HG03521 (cell line): Measurements from ENCODE around the gene TIAM2.

Experiments used
- ATAC-seq: cut with Tn5 transposase; IDR thresholded peaks from one replicate; pipeline ENCODE4 v1.9.1; 2021; ENCODE audit warnings: mild to moderate bottlenecking, moderate library complexity; ENCODE audit not compliant: unreplicated experiment

The TIAM2 gene

GRCh38 chr6:155122199-155122950 lies 127.3 kb downstream of the TIAM2 start:
- no peak for ATAC-seq

- no peak for ATAC-seq
Observed at GRCh38 chr6:155123520-155123919, 128.4 kb downstream of the TIAM2 start.

DNA sequence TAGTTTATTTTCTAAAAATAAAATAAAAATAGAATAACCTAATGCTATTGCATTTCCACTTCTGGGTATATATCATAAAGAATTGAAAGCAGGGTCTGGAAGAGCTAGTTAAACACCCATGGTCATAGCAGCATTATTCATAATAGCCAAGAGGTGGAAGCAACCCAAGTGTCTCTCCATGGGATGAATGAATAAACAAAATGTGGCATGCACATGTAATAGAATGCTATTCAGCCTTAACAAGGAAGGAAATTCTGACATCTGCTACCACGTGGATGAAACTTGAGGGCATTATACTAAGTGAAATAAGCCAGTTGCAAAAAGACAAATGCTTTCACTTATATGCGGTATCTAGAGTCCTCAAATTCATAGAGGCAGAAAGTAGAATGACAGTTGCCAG lies 130.8 kb downstream of the TIAM2 start:
- no peak for ATAC-seq

- ATAC-seq, result no peak
Observed at GRCh38 chr6:155126727-155127439, 131.8 kb downstream of the TIAM2 start.

GRCh38 chr6:155128977-155129376 lies 133.9 kb downstream of the TIAM2 start:
- ATAC-seq, result no peak

- no peak for ATAC-seq
Observed at GRCh38 chr6:155129744-155130143, 134.6 kb downstream of the TIAM2 start.

DNA sequence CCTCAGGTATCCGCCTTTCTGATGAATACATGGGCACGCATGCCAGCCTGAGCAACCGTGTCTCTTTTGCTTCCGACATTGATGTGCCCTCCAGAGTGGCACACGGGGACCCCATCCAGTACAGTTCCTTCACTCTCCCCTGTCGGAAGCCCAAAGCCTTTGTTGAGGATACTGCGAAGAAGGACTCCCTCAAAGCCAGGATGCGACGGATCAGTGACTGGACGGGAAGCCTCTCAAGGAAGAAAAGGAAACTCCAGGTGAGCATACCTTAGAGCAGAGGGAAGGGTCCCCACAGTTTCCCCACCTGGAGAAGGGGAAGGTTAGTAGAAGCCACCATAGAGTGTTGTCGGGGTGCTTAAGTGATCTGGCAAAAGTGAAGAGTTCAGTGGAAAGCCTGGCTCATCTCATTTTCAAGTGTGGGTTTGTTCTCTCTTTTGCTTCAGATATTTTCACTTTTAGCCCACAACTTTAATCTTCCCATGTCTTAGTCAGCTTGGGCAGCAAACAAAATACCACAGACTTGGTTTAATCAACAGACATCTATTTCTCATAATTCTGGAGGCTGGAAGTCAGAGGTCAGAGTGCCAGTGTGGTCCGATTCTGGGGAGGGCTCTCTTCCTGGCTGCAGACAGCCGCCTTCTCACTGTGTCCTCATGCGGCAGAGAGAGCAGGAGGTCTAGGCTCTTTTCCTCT lies 135.2 kb downstream of the TIAM2 start:
- ATAC-seq, result no peak

DNA sequence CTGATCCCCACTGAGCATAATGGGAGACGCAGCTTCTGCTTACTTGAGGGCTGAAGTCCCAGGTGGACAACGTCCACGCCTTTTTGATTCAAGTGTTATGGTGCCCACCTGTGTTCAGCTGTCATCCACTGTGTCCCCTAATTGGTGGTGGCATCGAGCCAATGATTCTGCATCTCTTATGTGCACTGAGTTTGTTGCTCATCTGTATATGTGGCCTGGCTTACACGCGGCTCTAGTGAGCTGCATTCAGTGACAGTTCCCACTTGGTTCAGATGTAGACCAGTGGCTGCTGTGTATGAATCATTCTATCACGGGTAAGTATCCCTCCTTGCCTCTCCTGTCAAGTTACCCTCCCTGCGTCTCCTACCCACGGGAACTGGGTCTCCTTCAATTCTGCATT lies 137.5 kb downstream of the TIAM2 start:
- ATAC-seq, result no peak

- no peak for ATAC-seq
Observed at GRCh38 chr6:155141002-155141401, 145.9 kb downstream of the TIAM2 start.

DNA sequence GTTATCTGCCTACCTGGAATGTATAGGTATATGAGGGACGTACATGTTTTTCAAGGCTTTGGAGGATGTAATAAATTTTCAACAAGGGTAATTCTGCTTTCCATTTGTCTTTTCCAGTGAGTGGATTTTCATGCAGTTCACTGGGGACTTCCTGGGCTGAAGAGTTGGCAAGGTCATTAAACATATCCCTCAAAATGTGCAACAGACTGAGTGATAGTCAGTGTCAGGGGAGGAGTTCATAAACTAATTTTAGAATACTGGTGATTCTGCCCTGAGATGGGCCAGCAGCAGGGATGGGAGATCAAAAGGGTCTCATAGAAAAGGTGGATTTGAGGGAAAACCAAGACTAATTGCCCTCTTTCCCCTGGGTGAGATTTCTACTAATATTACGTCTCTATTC lies 146.4 kb downstream of the TIAM2 start:
- no peak for ATAC-seq

DNA sequence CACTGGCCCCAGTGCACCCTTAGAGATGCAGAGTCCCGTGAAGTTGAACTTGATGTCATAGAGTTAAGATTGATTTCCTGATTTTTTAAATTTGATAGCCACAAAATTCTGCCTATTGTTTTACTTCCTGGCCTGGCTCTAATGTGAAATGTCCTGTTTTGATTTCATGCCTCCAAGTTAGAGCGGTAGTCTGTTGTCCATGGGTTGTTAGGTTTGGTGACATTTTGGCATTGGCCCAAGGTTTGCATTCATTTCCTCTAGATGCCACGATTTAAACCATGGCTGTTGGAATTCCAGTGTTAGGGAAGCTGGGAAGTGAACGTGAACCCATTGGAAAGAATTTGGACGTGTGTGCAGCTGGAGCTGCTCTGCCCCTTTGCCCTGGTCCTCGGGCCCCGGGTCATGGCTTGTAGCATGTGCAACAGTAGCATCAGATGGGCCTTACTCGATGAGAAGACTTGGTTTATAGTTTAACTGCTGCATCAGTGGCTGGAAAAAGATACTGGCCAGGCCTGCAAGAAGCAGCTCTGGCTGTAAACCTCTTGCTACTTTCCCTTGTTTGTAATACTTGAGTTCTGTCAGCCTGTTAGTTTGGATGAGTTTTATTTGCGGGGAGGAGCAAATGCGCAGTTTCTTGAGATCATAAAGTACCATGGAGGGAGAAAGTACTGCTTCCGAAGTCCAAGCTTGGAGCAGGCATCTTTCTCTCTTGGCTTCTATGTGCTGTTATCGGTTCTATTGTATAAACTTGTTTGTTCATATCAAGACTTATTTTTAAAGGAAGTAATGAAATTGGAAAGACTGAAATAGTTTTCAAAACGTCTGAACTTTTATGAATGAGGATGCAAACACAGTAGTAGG lies 147.3 kb downstream of the TIAM2 start:
- no peak for ATAC-seq

DNA sequence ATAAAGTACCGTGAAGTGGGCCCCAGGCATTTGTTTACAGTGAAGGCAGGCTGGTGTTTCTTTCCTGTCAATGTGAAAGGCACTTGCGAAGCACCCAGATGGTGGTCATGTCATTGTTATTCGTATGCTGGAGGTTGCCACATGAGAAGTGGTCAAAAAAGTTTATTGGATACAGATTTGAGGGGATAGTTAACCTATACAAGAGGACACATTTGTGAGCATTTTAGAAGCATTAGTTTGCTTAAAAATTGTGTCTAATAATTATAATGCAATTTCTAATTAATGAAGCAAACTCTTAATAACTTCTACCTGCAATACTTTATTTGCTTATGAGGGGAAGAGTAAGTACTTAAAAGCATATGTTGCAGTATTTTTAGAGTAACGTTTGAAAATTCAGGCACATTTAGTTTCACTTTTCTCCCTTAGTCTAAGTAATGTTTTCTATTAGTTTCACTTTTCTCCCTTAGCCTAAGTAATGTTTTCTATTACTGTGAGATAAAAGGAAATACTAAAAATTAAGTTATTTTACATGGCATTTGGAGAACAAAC lies 148.0 kb downstream of the TIAM2 start:
- no peak for ATAC-seq

DNA sequence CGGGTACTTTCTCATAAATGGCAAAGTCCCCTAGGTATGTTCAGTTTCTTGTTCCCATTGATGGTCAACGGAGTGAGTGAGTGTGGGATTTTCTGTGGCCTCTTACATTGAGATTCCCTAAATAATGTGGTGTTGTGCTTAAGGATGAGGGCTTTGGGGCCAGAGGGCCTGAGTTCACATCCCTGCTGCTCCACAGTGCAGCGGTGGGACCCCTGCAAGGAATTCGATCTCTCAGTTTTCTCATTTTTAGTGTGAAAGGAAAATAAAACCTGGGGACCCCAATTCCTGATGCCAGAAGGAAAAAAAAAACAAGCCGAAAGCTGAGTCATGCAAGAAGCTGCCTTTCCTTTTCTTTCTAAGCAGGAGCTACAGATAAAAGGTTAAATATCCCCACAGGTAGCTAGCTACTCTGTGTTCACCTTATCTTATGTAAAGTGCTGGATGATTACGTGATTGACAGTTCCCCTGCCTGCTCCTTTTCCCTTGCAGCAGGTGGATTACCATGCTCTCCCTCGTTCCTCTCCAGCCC lies 148.5 kb downstream of the TIAM2 start:
- ATAC-seq, result no peak

GRCh38 chr6:155146205-155146604 lies 151.1 kb downstream of the TIAM2 start:
- no peak for ATAC-seq

DNA sequence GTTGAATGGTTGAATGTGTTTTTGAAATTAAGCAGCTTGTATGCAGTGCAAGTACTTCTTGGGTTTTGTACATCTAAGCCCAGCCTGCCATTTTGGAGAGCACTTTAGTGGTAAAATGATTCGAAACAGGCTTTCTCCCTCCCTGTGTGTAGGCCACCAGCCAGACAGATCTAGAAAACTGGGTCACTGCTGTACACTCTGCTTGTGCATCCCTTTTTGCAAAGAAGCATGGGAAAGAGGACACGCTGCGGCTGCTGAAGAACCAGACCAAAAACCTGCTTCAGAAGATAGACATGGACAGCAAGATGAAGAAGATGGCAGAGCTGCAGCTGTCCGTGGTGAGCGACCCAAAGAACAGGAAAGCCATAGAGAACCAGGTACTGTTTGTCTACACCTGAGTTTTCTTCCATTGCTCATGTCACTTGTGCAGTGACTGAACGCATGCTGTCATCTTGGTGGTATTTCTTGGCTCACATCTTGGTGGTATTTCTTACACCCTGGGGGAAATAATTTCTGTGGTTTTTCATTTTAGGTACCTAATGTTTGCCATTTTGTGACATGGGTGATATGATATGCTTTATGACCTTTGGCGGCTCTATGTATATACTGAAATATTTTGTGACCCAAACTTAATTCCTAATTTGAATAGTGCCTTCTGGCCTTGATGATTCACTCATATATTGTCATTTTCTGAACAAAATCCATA lies 153.0 kb downstream of the TIAM2 start:
- ATAC-seq, result no peak

DNA sequence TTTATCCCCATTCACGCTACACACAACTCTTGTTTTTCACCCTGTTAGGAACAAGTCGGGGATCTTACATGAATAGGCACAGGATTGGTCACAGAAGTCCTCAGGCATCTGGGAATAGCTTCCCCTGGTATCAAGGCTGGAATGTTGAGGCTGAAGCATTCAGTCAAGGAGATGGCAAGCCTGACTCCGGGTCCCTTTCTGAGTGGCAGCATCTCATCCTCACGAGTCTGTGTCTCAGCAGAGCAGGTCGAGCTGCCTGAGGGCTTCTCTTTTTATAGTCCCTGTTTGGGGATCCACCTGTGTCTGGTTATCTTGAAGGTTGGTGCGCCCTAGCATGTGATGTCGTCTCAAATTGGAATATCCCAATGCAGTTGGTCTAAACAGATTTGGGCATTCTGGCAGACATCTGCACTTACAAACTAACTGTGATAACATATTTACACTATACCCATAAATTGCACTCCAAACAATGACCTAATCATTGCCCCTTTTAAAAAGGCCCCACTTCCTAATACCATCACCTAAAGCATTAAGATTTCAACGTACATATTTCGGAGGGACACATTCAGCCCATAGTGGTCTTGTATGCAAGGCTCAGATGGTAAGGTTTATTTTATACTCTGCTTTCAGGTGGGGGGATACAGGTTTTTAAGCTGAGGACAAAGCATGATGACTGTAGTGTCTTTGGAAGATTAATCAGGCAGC lies 156.0 kb downstream of the TIAM2 start:
- no peak for ATAC-seq

- no peak for ATAC-seq
Observed at GRCh38 chr6:155152211-155153076, 157.3 kb downstream of the TIAM2 start.

- no peak for ATAC-seq
Observed at GRCh38 chr6:155154158-155154830, 159.2 kb downstream of the TIAM2 start.
